Fibroblast of lung (primary cell): ENCODE results near the gene ANKRD40CL.

ENCODE experiments used
- EZH2 ChIP-seq: IDR thresholded peaks from 2 replicates; pipeline ENCODE4 v1.5.1; 2012; ENCODE audit warnings: low read length, control low read depth, mild to moderate bottlenecking; ENCODE audit errors: missing control alignments
- TF ChIP-seq, protein P1 (sequence below), 2 donors: IDR thresholded peaks in 1 of 2; conservative IDR thresholded peaks in 1 of 2; 1 replicate in 1 of 2; 2 replicates in 1 of 2; pipeline ENCODE4 v1.5.1; 2011 to 2012; ENCODE audit warnings: low read length in 2 of 2, control low read depth in 1 of 2, inconsistent platforms in 1 of 2, low read depth in 1 of 2, mild to moderate bottlenecking in 1 of 2

DNA sequence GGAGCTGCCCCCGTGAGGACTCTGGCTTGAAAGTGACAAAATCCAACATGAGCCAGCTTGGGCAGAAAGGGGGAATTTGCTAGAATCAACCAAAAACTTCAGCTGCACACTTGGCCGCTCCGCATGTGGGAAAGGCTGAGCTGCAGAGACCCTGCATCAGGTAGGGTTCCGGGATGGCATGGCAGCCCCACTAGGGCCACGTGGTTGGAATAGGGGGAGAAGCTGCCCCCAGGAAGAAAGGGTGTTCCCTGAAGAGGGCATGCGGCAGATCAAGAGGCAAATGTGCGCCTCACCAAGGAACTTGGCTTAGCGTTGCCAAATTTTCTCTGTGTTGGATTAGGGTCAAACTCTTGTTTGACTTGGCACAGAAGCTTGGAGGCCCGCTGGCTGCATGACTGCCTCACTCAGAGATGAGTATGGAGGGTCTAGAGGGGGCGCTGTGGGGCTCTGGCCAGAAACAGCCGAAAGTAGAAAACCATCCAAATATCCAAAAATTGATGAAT is 38.9 kb upstream of the ANKRD40CL start:
- TF ChIP-seq, protein P1, sequence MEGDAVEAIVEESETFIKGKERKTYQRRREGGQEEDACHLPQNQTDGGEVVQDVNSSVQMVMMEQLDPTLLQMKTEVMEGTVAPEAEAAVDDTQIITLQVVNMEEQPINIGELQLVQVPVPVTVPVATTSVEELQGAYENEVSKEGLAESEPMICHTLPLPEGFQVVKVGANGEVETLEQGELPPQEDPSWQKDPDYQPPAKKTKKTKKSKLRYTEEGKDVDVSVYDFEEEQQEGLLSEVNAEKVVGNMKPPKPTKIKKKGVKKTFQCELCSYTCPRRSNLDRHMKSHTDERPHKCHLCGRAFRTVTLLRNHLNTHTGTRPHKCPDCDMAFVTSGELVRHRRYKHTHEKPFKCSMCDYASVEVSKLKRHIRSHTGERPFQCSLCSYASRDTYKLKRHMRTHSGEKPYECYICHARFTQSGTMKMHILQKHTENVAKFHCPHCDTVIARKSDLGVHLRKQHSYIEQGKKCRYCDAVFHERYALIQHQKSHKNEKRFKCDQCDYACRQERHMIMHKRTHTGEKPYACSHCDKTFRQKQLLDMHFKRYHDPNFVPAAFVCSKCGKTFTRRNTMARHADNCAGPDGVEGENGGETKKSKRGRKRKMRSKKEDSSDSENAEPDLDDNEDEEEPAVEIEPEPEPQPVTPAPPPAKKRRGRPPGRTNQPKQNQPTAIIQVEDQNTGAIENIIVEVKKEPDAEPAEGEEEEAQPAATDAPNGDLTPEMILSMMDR (conservative IDR thresholded peaks at IDR 0.05 in 1 of 2, IDR thresholded peaks at IDR 0.05 in 1 of 2; ENCODE audit: low read depth in 1 of 2, low read length in 2 of 2) = peak; percentile 28 to 37
- TF ChIP-seq EZH2 = no peak
